Measurements from ENCODE around the gene KRT9. TPM values are rescaled to one million over a fixed set of nuclear protein-coding genes. Genes with fewer than 3 reads are reported as not detected.
"Not testable (repeated sequence)": the region's sequence is repeated elsewhere in the genome, so short reads cannot be mapped to it uniquely, and the experiment has no call there.

KRT9 gene
- total RNA-seq, 1 donor from 2014 or later = not detected

DNA sequence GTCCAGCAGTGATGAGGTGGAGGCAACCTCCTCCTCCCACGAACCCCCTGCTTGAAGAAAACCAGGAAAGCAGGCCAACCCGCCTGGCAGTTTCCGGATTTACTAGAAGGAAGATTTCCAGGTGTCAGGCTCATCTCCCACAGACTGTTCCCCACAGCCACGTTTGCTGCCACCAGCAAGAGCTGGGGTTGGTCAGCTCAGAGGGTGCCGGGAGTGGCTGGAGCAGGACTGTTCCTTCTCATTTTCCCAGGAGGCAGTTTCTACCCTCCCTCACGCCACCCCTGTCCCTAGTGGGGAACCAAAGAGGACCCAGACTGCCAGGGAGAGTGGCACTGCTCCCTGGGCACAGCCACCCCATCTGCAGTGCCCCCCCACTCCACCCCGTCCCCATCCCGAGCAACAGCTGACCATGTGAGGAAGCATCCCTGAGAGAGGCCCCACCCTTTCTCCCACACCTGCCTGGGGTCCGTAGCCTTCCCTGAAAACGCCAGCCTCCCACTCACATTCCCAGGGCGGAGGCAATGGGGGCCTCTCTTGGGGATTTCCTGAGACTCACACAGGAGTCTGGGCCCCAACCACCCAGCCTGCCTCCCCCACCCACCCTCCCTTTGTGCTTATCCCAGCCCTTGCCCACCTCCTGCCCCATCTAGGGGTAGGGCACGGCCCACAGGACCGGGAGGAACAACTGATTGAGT lies 46.6 kb upstream of the KRT9 start:
- Histone ChIP-seq H3K4me3 (no peak overlapping the region), H3K9me3 (no peaks in the 10 kb centered on the region), H3K36me3 (no peaks in the 10 kb centered on the region), H3K27ac (no peak overlapping the region), H3K4me1 (no peaks in the 10 kb centered on the region), H3K27me3 (no peaks in the 10 kb centered on the region)
- TF ChIP-seq, protein P1, sequence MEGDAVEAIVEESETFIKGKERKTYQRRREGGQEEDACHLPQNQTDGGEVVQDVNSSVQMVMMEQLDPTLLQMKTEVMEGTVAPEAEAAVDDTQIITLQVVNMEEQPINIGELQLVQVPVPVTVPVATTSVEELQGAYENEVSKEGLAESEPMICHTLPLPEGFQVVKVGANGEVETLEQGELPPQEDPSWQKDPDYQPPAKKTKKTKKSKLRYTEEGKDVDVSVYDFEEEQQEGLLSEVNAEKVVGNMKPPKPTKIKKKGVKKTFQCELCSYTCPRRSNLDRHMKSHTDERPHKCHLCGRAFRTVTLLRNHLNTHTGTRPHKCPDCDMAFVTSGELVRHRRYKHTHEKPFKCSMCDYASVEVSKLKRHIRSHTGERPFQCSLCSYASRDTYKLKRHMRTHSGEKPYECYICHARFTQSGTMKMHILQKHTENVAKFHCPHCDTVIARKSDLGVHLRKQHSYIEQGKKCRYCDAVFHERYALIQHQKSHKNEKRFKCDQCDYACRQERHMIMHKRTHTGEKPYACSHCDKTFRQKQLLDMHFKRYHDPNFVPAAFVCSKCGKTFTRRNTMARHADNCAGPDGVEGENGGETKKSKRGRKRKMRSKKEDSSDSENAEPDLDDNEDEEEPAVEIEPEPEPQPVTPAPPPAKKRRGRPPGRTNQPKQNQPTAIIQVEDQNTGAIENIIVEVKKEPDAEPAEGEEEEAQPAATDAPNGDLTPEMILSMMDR (IDR thresholded peaks at IDR 0.05) = no peak
- no peak for DNase-seq (ENCODE audit: low spot score in 2 of 2)
- intact Hi-C loops (cut with DNase I) = no loop called here

DNA sequence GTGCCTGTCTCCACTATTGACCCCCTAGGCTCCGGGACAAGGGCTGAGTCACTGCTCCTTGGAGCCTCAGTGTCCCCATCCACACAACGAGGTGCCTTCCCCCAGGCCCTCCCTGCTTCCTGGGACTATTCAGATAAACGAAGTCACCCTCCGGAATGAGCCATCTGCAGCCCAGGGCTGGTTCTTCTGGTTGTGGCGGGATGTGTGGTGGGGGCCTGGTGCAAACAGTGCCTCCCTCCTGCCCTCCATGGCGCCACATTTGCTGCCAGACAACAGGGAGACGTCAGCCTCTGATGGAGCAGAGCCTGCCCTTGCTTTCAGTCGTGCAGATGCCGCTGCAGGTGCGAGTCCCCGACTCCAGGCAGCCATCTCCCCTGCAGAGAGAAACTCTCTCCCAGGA lies 45.8 kb upstream of the KRT9 start:
- intact Hi-C loops (cut with DNase I) = no loop called here
- H3K27ac ChIP-seq = no peak overlapping the region
- no peak overlapping the region for H3K4me3 ChIP-seq
- no peaks in the 10 kb centered on the region for H3K27me3 ChIP-seq
- TF ChIP-seq, protein P1 (IDR thresholded peaks at IDR 0.05) = no peak
- H3K4me1 ChIP-seq = no peaks in the 10 kb centered on the region
- DNase-seq (ENCODE audit: low spot score in 2 of 2) = no peak
- H3K9me3 ChIP-seq = no peaks in the 10 kb centered on the region
- no peaks in the 10 kb centered on the region for H3K36me3 ChIP-seq

DNA sequence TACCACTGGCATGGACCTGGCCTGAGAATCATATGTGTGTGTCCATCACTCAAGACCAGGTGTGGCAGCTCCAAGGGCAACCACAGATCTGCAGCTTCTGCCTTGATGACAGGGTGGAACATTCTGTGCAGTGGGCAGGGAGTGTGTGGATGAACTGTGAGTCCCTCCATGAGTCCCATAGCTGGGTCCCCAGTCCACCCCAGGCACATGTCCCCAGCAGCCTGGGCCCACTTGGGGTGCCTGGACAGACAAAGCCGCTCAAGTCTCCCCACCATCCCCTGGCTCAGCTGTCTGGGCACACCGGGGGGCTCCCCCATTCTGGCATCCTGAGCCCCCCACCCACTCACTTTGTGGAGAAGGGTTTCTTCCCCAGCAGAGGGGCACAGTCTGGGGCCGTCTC lies 45.3 kb upstream of the KRT9 start:
- H3K27me3 ChIP-seq = no peaks in the 10 kb centered on the region
- intact Hi-C loops (cut with DNase I) = no loop called here
- no peak overlapping the region for H3K27ac ChIP-seq
- no peak overlapping the region for H3K4me3 ChIP-seq
- no peaks in the 10 kb centered on the region for H3K9me3 ChIP-seq
- TF ChIP-seq, protein P1 (IDR thresholded peaks at IDR 0.05) = no peak
- no peak for DNase-seq (ENCODE audit: low spot score in 2 of 2)
- no peaks in the 10 kb centered on the region for H3K4me1 ChIP-seq
- no peaks in the 10 kb centered on the region for H3K36me3 ChIP-seq

DNA sequence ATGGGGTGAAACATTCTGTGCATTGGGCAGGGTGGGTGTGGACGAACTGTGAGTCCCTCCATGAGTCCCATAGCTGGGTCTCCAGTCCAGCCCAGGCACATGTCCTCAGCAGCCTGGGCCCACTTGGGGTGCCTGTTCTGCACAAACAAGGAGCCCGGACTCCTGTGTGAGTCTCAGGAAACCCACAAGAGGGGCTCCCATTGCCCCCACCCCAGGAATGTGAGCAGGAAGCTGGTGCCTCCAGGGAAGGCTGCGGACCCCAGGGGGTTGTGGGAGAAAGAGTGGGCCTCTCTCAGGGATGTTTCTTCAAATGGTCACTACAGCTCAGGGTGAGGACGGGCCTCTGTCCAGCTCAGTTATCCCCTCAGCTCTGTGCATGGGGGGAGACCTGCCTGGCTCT lies 44.6 kb upstream of the KRT9 start:
- H3K27ac ChIP-seq; H3K4me3 ChIP-seq; H3K9me3 ChIP-seq; DNase-seq (ENCODE audit: low spot score in 2 of 2); intact Hi-C loops (cut with DNase I); H3K4me1 ChIP-seq; H3K27me3 ChIP-seq; H3K36me3 ChIP-seq: not testable (repeated sequence)

DNA sequence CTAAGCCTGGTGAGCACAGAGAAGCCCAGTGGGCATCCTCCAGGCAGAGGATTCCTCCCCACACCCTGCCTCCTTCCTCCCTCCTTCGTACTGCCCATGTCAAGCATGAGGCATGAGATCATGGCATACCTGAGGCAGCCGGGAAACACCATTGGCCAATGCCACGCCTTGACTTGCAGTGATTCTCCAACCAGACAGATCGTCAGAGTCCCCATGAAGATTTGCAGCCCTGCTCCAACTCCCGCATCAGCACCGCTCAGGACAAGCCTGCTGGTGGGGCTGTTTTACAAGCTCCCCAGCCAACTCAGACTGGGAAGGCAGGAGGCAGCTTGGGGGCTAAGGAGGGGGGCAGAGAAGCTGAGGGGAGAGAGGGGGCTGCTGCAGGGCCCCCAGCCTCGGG lies 43.6 kb upstream of the KRT9 start:
- H3K27ac ChIP-seq = no peak overlapping the region
- no peaks in the 10 kb centered on the region for H3K36me3 ChIP-seq
- H3K27me3 ChIP-seq = no peaks in the 10 kb centered on the region
- intact Hi-C loops (cut with DNase I) = no loop called here
- H3K4me1 ChIP-seq = no peaks in the 10 kb centered on the region
- H3K9me3 ChIP-seq = no peaks in the 10 kb centered on the region
- DNase-seq (ENCODE audit: low spot score in 2 of 2) = no peak
- TF ChIP-seq, protein P1 (IDR thresholded peaks at IDR 0.05) = no peak
- H3K4me3 ChIP-seq = no peak overlapping the region

DNA sequence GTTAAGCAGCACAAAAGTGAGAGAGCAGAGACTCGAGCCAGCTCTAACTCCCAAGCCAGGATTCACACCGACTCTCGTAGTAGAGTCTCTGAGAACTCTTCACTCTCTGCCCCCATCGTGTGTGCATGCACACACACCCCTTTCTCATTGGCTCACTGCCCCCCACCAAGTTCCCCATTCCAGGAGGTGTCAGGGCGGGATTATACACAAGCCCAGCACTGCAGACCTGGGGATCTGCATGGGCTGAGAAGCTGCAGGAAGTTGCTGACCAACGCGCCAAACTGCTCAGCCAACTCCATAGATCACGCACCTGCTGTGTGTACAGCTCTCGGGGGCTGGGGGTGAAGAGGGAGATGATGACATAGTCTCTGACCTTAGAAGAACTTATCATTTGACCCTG lies 42.9 kb upstream of the KRT9 start:
- DNase-seq (ENCODE audit: low spot score in 2 of 2) = not testable (repeated sequence)

DNA sequence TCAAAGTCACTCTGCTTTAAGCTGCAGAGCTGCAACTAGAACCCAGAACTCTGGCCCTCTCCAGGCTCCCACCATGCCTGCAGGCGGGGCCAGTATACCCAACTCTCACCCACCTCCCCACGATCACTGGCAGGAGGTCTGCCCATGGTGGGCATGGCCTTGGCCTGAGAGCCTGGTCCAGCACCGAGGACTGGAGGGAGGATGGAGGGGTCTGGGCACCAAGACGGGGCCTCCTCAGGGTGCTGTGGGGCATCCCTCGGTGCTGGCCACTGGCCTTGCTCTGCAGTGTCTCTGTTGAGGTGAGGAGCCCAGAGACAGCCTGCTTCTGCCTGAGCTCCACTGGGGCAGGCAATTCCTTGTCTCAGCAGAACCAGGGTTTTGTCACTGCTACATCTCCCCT lies 42.2 kb upstream of the KRT9 start:
- TF ChIP-seq, protein P1 (IDR thresholded peaks at IDR 0.05) = no peak
- Histone ChIP-seq H3K4me3 (no peak overlapping the region), H3K27ac (no peak overlapping the region), H3K9me3 (no peaks in the 10 kb centered on the region), H3K36me3 (no peaks in the 10 kb centered on the region), H3K27me3 (no peaks in the 10 kb centered on the region), H3K4me1 (no peaks in the 10 kb centered on the region)
- DNase-seq (ENCODE audit: low spot score in 2 of 2) = no peak
- intact Hi-C loops (cut with DNase I) = no loop called here

More for the DNA sequence above, 42.9 kb upstream of the KRT9 start:
- H3K36me3 ChIP-seq; intact Hi-C loops (cut with DNase I); H3K27me3 ChIP-seq; H3K27ac ChIP-seq; H3K4me1 ChIP-seq; H3K4me3 ChIP-seq; H3K9me3 ChIP-seq: not testable (repeated sequence)

All from ascending aorta (tissue), 2 donors.